K562 (cell line): ENCODE results near the gene WDPCP. TPM values are rescaled to one million over a fixed set of nuclear protein-coding genes. Genes with fewer than 3 reads are reported as not detected.

Experiments used
- ATAC-seq: fragments of 200-7000 bp; cut with Tn5 transposase; 3 replicates; pipeline ENCODE4 v1.9.1; 2020; ENCODE audit warnings: moderate library complexity
- BruUV-seq: library from RNA; stranded (reverse); fragments of 400-500 nt; replicated peaks from 2 replicates; lab custom pipeline; 2021; lab: Mats Ljungman, UMichigan
- CTCF ChIA-PET: fragments of 300-600 bp; formaldehyde crosslinking; extraction: SDS; loops from one replicate; lab custom pipeline; 2021; ENCODE audit warnings: low intra/inter-chr PET ratio; lab: Yijun Ruan, JAX
- POLR2A ChIA-PET: fragments of 300-600, 350-650 bp; sonication (Branson Sonifier 250); formaldehyde crosslinking; extraction: SDS; loops from one replicate; lab custom pipeline; 2021; ENCODE audit warnings: antibody characterized with exemption, inconsistent platforms; lab: Yijun Ruan, JAX
- DNase-seq, 4 experiments: peaks; one replicate each; pipeline versions ENCODE4 v3.0.0 to v3.0.0-alpha.2; 2011 to 2018; ENCODE audit warnings: low spot score in 3 of 4, mixed read lengths in 3 of 4; ENCODE audit errors: extremely low read depth in 1 of 4
- FAIRE-seq: peaks from 2 replicates; lab custom pipeline; 2011; peaks lifted over from hg19 to GRCh38; lab: Jason Lieb, UNC
- H2AFZ ChIP-seq: 2 replicates; pipeline ENCODE4 v1.6.0; 2011; ENCODE audit warnings: low read depth, low read length, control low read depth, inconsistent platforms
- H3K27ac ChIP-seq: fragments of 200-600 bp; 3 replicates; pipeline ENCODE4 v1.8.0; 2011; ENCODE audit warnings: low read depth, mild to moderate bottlenecking, control low read depth, inconsistent platforms, low read length, moderate library complexity, mixed read lengths; ENCODE audit errors: extremely low read depth
- H3K27me3 ChIP-seq, 2 experiments: fragments of 300-600 bp in 1 of 2; 2 replicates in 1 of 2; 3 replicates in 1 of 2; pipeline versions ENCODE4 v1.6.0 to v1.8.0; 2011; ENCODE audit warnings: inconsistent platforms in 2 of 2, low read length in 2 of 2, mild to moderate bottlenecking in 1 of 2, mixed read lengths in 1 of 2, moderate library complexity in 1 of 2; ENCODE audit not compliant: control insufficient read depth in 2 of 2, insufficient read depth in 2 of 2
- H3K36me3 ChIP-seq: fragments of 300-600 bp; 3 replicates; pipeline ENCODE4 v1.8.0; 2011; ENCODE audit warnings: mild to moderate bottlenecking, low read length, inconsistent platforms; ENCODE audit not compliant: control insufficient read depth, insufficient read depth
- H3K4me1 ChIP-seq, 2 experiments: fragments of 200-600 bp in 1 of 2; replicated peaks in 1 of 2; 2 replicates in 1 of 2; 3 replicates in 1 of 2; pipeline versions ENCODE4 v1.5.1 to v1.8.0; 2011; ENCODE audit warnings: inconsistent platforms in 2 of 2, low read length in 2 of 2, mild to moderate bottlenecking in 1 of 2, mixed read lengths in 1 of 2, moderate library complexity in 1 of 2; ENCODE audit not compliant: control insufficient read depth in 2 of 2, insufficient read depth in 2 of 2
- H3K4me2 ChIP-seq: 2 replicates; pipeline ENCODE4 v1.6.1; 2011; ENCODE audit warnings: low read length, control low read depth, inconsistent platforms, mixed read lengths; ENCODE audit not compliant: insufficient read depth
- H3K4me3 ChIP-seq: fragments of 200-600 bp; sonication (generic), shearing (Covaris generic); 2 replicates; pipeline ENCODE4 v1.5.1; 2016; ENCODE audit warnings: control low read depth, inconsistent platforms
- H3K79me2 ChIP-seq: fragments of 200-600 bp; 3 replicates; pipeline ENCODE4 v1.8.0; 2011; ENCODE audit warnings: low read length, inconsistent platforms; ENCODE audit not compliant: control insufficient read depth, insufficient read depth
- H3K9ac ChIP-seq, 2 experiments: 2 replicates each; pipeline versions ENCODE4 v1.6.0 to v1.6.1; 2011; ENCODE audit warnings: low read depth in 2 of 2, low read length in 2 of 2, control low read depth in 1 of 2, inconsistent platforms in 1 of 2, mild to moderate bottlenecking in 1 of 2, mixed read lengths in 1 of 2; ENCODE audit not compliant: insufficient read depth in 1 of 2
- H3K9me1 ChIP-seq: one replicate; pipeline ENCODE4 v1.6.0; 2011; ENCODE audit warnings: inconsistent platforms, mild to moderate bottlenecking, low read length, moderate library complexity; ENCODE audit not compliant: control insufficient read depth, insufficient read depth
- H3K9me3 ChIP-seq: replicated peaks from 2 replicates; pipeline ENCODE4 v1.5.1; 2011; ENCODE audit warnings: low read depth, low read length, inconsistent platforms; ENCODE audit not compliant: control insufficient read depth, insufficient read depth
- H4K20me1 ChIP-seq: replicated peaks from 2 replicates; pipeline ENCODE4 v1.6.1; 2011; ENCODE audit warnings: low read length, inconsistent platforms, mixed read lengths; ENCODE audit not compliant: control insufficient read depth, insufficient read depth
- SMAD2 ChIP-seq: fragments of 150-350 bp; IDR thresholded peaks from 2 replicates; pipeline ENCODE4 v1.6.1; 2014; ENCODE audit warnings: low read depth, mild to moderate bottlenecking, low read length
- STAG1 ChIP-seq: sonication (generic); formaldehyde crosslinking; IDR thresholded peaks from 2 replicates; pipeline ENCODE4 v1.5.0; 2020; ENCODE audit warnings: missing genetic modification reagents, borderline replicate concordance
- WGBS: fragments of 100-300 bp; shearing (Covaris generic); methylation state at CpG from one replicate; pipeline ENCODE4 v1.1.6; 2016; ENCODE audit warnings: low coverage, mixed read lengths; ENCODE audit not compliant: insufficient coverage; ENCODE audit errors: missing lambda C conversion rate; 5-methylcytosine and 5-hydroxymethylcytosine counted together
- in situ Hi-C: fragments of 300-500 bp; cut with MboI; formaldehyde crosslinking; loops from 4 replicates; pipeline ENCODE4 v1.15.0; 2018; ENCODE audit warnings: inconsistent platforms, mixed read lengths
- intact Hi-C: fragments of 100-400 bp; cut with micrococcal nuclease; formaldehyde crosslinking; loops from 2 replicates; pipeline ENCODE4 v1.14.2; 2022
- polyA plus RNA-seq, 8 experiments: library from polyadenylated mRNA; depleted of rRNA in 4 of 8; stranded (reverse) in 5 of 8; unstranded in 3 of 8; fragments of >200 nt; fragmentation: Nextera tagmentation in 2 of 8; fragmentation: Illumina TruSeq in 1 of 8; extraction: Ambion mirVana in 2 of 8; extraction: Trizol in 1 of 8; gene quantifications; 2 replicates each; pipeline versions ENCODE4 v1.2.1 to v1.2.3, GENCODE V29; 2011 to 2014; ENCODE audit warnings: inconsistent platforms in 1 of 8, missing spikeins in 1 of 8
- total RNA-seq, 7 experiments: library from RNA; depleted of rRNA in 6 of 7; stranded (reverse); fragments of >200 nt in 6 of 7; fragmentation: Illumina TruSeq in 2 of 7; extraction: Trizol in 2 of 7; gene quantifications; 2 replicates each; pipeline versions ENCODE4 v1.2.1 to v1.2.3, GENCODE V29; 2011 to 2021; ENCODE audit warnings: low replicate concordance in 1 of 7
- TF ChIP-seq, protein P1 (sequence below): fragments of 450-650 bp; IDR thresholded peaks from 2 replicates; pipeline ENCODE4 v1.6.1; 2018; ENCODE audit not compliant: partially characterized antibody

The WDPCP gene
- total and polyA plus RNA-seq, 9 of the 15 experiments (the other 6 are each of a cell fraction or from before 2014, with no cell fraction given), result 1.4 to 6.4 (median 5.5) TPM

DNA sequence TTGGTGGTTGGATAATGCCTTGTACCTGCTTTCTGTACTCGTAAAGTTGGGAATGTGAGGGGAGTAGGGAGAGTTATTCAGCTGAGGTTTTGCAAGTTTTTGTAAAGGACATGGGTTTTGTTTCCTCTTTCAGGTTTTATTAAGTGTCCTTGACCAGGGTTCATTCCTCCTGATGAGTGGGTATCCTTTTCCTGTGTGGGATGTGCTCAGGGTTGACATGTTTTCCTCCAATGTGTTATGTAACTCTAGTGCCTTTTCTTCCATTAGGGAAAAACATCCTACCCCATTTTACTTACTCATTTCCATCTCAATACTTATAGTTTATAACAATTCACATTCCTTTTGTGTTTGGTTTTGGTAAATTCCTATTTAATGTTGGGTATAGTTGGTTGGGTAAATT, 489.2 kb downstream of the WDPCP start (continued):
- no peak for TF ChIP-seq SMAD2
- TF ChIP-seq, all 486 proteins: peak for 0

DNA sequence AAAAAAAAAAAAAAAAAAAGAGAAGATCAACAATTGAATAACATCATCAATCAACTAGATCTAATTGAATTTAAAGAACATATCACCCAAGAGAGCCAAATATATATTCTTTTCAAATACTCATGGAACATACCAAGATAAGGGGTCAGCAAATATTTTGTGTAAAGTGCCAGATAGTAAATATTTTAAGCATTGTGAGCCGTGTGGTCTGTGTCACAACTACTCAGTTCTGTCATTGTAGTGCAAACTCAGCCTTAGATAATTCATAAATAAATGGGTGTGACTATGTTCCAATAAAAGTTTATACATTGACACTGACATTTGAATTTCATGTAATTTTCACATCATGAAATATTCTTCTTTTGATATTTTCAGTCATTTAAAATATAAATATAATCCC, 491.8 kb downstream of the WDPCP start:
- ATAC-seq, result no peak
- Histone ChIP-seq H3K27ac (no peak overlapping the region), H3K9me1 (no peaks in the 10 kb centered on the region), H3K27me3 (no peaks in the 10 kb centered on the region), H2AFZ (no peak overlapping the region), H3K4me2 (no peak overlapping the region), H3K4me1 (no peaks in the 10 kb centered on the region), H3K9me3 (no peaks in the 10 kb centered on the region), H3K9ac (no peak overlapping the region), H4K20me1 (no peaks in the 10 kb centered on the region), H3K79me2 (no peaks in the 10 kb centered on the region), H3K4me3 (no peak overlapping the region), H3K36me3 (no peaks in the 10 kb centered on the region)
- no peak for TF ChIP-seq STAG1
- TF ChIP-seq, protein P1, sequence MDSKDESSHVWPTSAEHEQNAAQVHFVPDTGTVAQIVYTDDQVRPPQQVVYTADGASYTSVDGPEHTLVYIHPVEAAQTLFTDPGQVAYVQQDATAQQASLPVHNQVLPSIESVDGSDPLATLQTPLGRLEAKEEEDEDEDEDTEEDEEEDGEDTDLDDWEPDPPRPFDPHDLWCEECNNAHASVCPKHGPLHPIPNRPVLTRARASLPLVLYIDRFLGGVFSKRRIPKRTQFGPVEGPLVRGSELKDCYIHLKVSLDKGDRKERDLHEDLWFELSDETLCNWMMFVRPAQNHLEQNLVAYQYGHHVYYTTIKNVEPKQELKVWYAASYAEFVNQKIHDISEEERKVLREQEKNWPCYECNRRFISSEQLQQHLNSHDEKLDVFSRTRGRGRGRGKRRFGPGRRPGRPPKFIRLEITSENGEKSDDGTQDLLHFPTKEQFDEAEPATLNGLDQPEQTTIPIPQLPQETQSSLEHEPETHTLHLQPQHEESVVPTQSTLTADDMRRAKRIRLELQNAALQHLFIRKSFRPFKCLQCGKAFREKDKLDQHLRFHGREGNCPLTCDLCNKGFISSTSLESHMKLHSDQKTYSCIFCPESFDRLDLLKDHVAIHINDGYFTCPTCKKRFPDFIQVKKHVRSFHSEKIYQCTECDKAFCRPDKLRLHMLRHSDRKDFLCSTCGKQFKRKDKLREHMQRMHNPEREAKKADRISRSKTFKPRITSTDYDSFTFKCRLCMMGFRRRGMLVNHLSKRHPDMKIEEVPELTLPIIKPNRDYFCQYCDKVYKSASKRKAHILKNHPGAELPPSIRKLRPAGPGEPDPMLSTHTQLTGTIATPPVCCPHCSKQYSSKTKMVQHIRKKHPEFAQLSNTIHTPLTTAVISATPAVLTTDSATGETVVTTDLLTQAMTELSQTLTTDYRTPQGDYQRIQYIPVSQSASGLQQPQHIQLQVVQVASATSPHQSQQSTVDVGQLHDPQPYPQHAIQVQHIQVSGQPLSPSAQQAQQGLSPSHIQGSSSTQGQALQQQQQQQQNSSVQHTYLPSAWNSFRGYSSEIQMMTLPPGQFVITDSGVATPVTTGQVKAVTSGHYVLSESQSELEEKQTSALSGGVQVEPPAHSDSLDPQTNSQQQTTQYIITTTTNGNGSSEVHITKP, result peak; percentile 60
- CTCF ChIA-PET, result no interaction called here
- 7% methylated on average over 1 of the region's 1 CpG for WGBS
- intact Hi-C loops (no loop called here), in situ Hi-C loops (no loop called here)
- POLR2A ChIA-PET, result no interaction called here
- no TSS peak for BruUV-seq
- no peak for FAIRE-seq
- DNase-seq, result no peak
